H9 (cell line): ENCODE results near the gene CYP2C9. TPM values are rescaled to one million over a fixed set of nuclear protein-coding genes. Genes with fewer than 3 reads are reported as not detected.

Experiments
- DNase-seq: peaks from one replicate; pipeline ENCODE4 v3.0.0-alpha.2; 2017
- H2AFZ ChIP-seq: one replicate; pipeline ENCODE4 v1.6.1; 2013; ENCODE audit warnings: mild to moderate bottlenecking, low read length, control low read depth, moderate library complexity
- H2AK5ac ChIP-seq: 2 replicates; pipeline ENCODE4 v1.6.1; 2013; ENCODE audit warnings: low read length, control low read depth, mixed read lengths; ENCODE audit not compliant: insufficient read length
- H2BK120ac ChIP-seq: one replicate; pipeline ENCODE4 v1.6.1; 2013; ENCODE audit warnings: low read depth, mild to moderate bottlenecking, low read length, control low read depth, inconsistent platforms; ENCODE audit not compliant: poor library complexity, severe bottlenecking
- H2BK12ac ChIP-seq: 2 replicates; pipeline ENCODE4 v1.6.1; 2013; ENCODE audit warnings: low read length, control low read depth, mixed read lengths, low read depth; ENCODE audit not compliant: insufficient read length
- H2BK15ac ChIP-seq: 2 replicates; pipeline ENCODE4 v1.6.1; 2013; ENCODE audit warnings: low read depth, low read length, control low read depth
- H2BK20ac ChIP-seq: one replicate; pipeline ENCODE4 v1.6.1; 2013; ENCODE audit warnings: low read depth, mild to moderate bottlenecking, low read length, control low read depth, inconsistent platforms; ENCODE audit not compliant: poor library complexity, severe bottlenecking
- H2BK5ac ChIP-seq: 2 replicates; pipeline ENCODE4 v1.6.1; 2013; ENCODE audit warnings: low read length, control low read depth, mixed read lengths; ENCODE audit not compliant: insufficient read length
- H3K14ac ChIP-seq: 2 replicates; pipeline ENCODE4 v1.6.1; 2013; ENCODE audit warnings: low read length, control low read depth; ENCODE audit not compliant: insufficient read depth
- H3K18ac ChIP-seq: 2 replicates; pipeline ENCODE4 v1.6.1; 2013; ENCODE audit warnings: low read depth, mild to moderate bottlenecking, mixed read lengths, low read length, control low read depth; ENCODE audit not compliant: insufficient read length
- H3K23ac ChIP-seq: 2 replicates; pipeline ENCODE4 v1.6.1; 2013; ENCODE audit warnings: low read length, control low read depth, mixed read lengths, low read depth; ENCODE audit not compliant: insufficient read length
- H3K23me2 ChIP-seq: 2 replicates; pipeline ENCODE4 v1.6.1; 2013; ENCODE audit warnings: low read depth, mild to moderate bottlenecking, mixed read lengths, low read length, control low read depth; ENCODE audit not compliant: insufficient read length, poor library complexity, severe bottlenecking
- H3K27ac ChIP-seq: 2 replicates; pipeline ENCODE4 v1.5.1; 2013; ENCODE audit warnings: low read length, control low read depth, mixed read lengths, low read depth; ENCODE audit not compliant: insufficient read length
- H3K27me3 ChIP-seq: 2 replicates; pipeline ENCODE4 v1.6.1; 2013; ENCODE audit warnings: low read length, control low read depth, inconsistent platforms; ENCODE audit not compliant: insufficient read depth
- H3K4ac ChIP-seq: 2 replicates; pipeline ENCODE4 v1.6.1; 2013; ENCODE audit warnings: low read depth, mild to moderate bottlenecking, control low read depth, inconsistent platforms, low read length, moderate library complexity
- H3K4me1 ChIP-seq: 2 replicates; pipeline ENCODE4 v1.6.1; 2013; ENCODE audit warnings: low read length, control low read depth, inconsistent platforms; ENCODE audit not compliant: insufficient read depth
- H3K4me2 ChIP-seq: 2 replicates; pipeline ENCODE4 v1.6.1; 2013; ENCODE audit warnings: low read length, control low read depth, mixed read lengths; ENCODE audit not compliant: insufficient read length, insufficient read depth
- H3K56ac ChIP-seq: 2 replicates; pipeline ENCODE4 v1.6.1; 2013; ENCODE audit warnings: low read depth, mild to moderate bottlenecking, mixed read lengths, low read length, control low read depth; ENCODE audit not compliant: insufficient read length
- H3K79me1 ChIP-seq: 2 replicates; pipeline ENCODE4 v1.6.1; 2013; ENCODE audit warnings: low read depth, mild to moderate bottlenecking, moderate library complexity, low read length, control low read depth, inconsistent platforms; ENCODE audit not compliant: insufficient read depth, poor library complexity, severe bottlenecking
- H3K79me2 ChIP-seq: 2 replicates; pipeline ENCODE4 v1.6.1; 2013; ENCODE audit warnings: low read length, control low read depth, inconsistent platforms; ENCODE audit not compliant: insufficient read depth
- H3K9ac ChIP-seq: 2 replicates; pipeline ENCODE4 v1.6.1; 2013; ENCODE audit warnings: low read length, control low read depth, mixed read lengths; ENCODE audit not compliant: insufficient read length; ENCODE audit errors: extremely low read depth
- H3K9me3 ChIP-seq: one replicate; pipeline ENCODE4 v1.6.1; 2013; ENCODE audit warnings: low read depth, low read length, inconsistent platforms; ENCODE audit not compliant: control insufficient read depth
- H3T11ph ChIP-seq: one replicate; pipeline ENCODE4 v1.6.1; 2013; ENCODE audit warnings: mild to moderate bottlenecking, low read length, control low read depth, inconsistent platforms
- H4K20me1 ChIP-seq: one replicate; pipeline ENCODE4 v1.6.1; 2013; ENCODE audit not compliant: control insufficient read depth, insufficient read length, insufficient read depth
- H4K5ac ChIP-seq: 2 replicates; pipeline ENCODE4 v1.6.1; 2013; ENCODE audit warnings: low read depth, mild to moderate bottlenecking, mixed read lengths, low read length, control low read depth; ENCODE audit not compliant: insufficient read length
- H4K8ac ChIP-seq: replicated peaks from 2 replicates; pipeline ENCODE4 v1.6.1; 2013; ENCODE audit warnings: low read length, control low read depth, mixed read lengths, low read depth; ENCODE audit not compliant: insufficient read length
- H4K91ac ChIP-seq: 2 replicates; pipeline ENCODE4 v1.6.1; 2013; ENCODE audit warnings: low read depth, mild to moderate bottlenecking, moderate library complexity, mixed read lengths, low read length, control low read depth; ENCODE audit not compliant: insufficient read length
- H3K27ac Mint-ChIP-seq, 3 experiments: 2 replicates in 2 of 3; 3 replicates in 1 of 3; pipeline ENCODE4 v1.8.0; 2020 to 2021; ENCODE audit warnings: mixed read lengths in 3 of 3, mild to moderate bottlenecking in 1 of 3, moderate library complexity in 1 of 3
- H3K27me3 Mint-ChIP-seq: 2 replicates; pipeline ENCODE4 v1.8.0; 2021; ENCODE audit warnings: low read depth, mild to moderate bottlenecking, moderate library complexity, mixed read lengths
- H3K36me3 Mint-ChIP-seq, 3 experiments: 2 replicates in 2 of 3; 3 replicates in 1 of 3; pipeline ENCODE4 v1.8.0; 2020 to 2021; ENCODE audit warnings: low read depth in 3 of 3, mixed read lengths in 3 of 3; ENCODE audit not compliant: insufficient read depth in 1 of 3
- H3K4me1 Mint-ChIP-seq, 2 experiments: 2 replicates each; pipeline ENCODE4 v1.8.0; 2020; ENCODE audit warnings: mixed read lengths in 2 of 2
- H3K4me3 Mint-ChIP-seq, 2 experiments: 2 replicates in 1 of 2; 3 replicates in 1 of 2; pipeline ENCODE4 v1.8.0; 2020 to 2021; ENCODE audit warnings: mild to moderate bottlenecking in 2 of 2, mixed read lengths in 2 of 2, moderate library complexity in 1 of 2
- H3K9me3 Mint-ChIP-seq, 2 experiments: 2 replicates in 1 of 2; 3 replicates in 1 of 2; pipeline ENCODE4 v1.8.0; 2020; ENCODE audit warnings: mild to moderate bottlenecking in 2 of 2, mixed read lengths in 2 of 2, moderate library complexity in 1 of 2
- CTCF ChIP-seq: fragments of 200-600 bp; sonication (generic); conservative IDR thresholded peaks from 3 replicates; pipeline ENCODE4 v1.8.0; 2021; ENCODE audit warnings: antibody characterized with exemption, mild to moderate bottlenecking
- WGBS: extraction: QIAGEN DNeasy Blood & Tissue Kit; methylation state at CpG from one replicate; pipeline ENCODE4 v1.1.7; 2013; ENCODE audit warnings: missing lambda C conversion rate, low lambda C conversion rate, mixed read lengths; ENCODE audit not compliant: insufficient read length; ENCODE audit errors: extremely low coverage; 5-methylcytosine and 5-hydroxymethylcytosine counted together
- total RNA-seq: library from RNA; stranded (reverse); gene quantifications from 2 replicates; pipeline ENCODE4 v1.2.1, GENCODE V29; 2021

CYP2C9 gene
- total RNA-seq, 1 experiment from 2014 or later, result not detected

- Histone ChIP-seq H3K79me1 (no peaks in the 10 kb centered on the region), H3K9me3 (no peaks in the 10 kb centered on the region), H4K91ac (no peak overlapping the region), H3K18ac (no peak overlapping the region), H2BK5ac (no peak overlapping the region), H3K56ac (no peak overlapping the region), H3K4me2 (no peak overlapping the region), H3K79me2 (no peaks in the 10 kb centered on the region), H3K23ac (no peak overlapping the region), H3T11ph (no peak overlapping the region), H2AK5ac (no peak overlapping the region), H4K5ac (no peak overlapping the region), H2AFZ (no peak overlapping the region), H3K4me1 (no peaks in the 10 kb centered on the region), H3K4ac (no peak overlapping the region), H2BK15ac (no peak overlapping the region), H3K9ac (no peak overlapping the region), H4K20me1 (no peaks in the 10 kb centered on the region), H2BK120ac (no peak overlapping the region), H3K27ac (no peak overlapping the region), H3K14ac (no peak overlapping the region), H2BK12ac (no peak overlapping the region), H4K8ac (no peak overlapping the region), H2BK20ac (no peak overlapping the region), H3K23me2 (no peaks in the 10 kb centered on the region), H3K27me3 (no peaks in the 10 kb centered on the region)
- H3K9me3 Mint-ChIP-seq, result peaks cover 5 to 9% of the 10 kb centered on the region in 2 experiments; a peak in 3 of 5 replicates
- TF ChIP-seq CTCF, result no peak
- H3K36me3 Mint-ChIP-seq, result no peaks in the 10 kb centered on the region
- no peak overlapping the region for H3K4me3 Mint-ChIP-seq
- no CpG with 5 or more reads among the region's 2 CpGs for WGBS
- H3K27ac Mint-ChIP-seq, result no peak overlapping the region
- no peak for DNase-seq
- H3K4me1 Mint-ChIP-seq, result no peaks in the 10 kb centered on the region
- H3K27me3 Mint-ChIP-seq, result peaks cover 2% of the 10 kb centered on the region
These were observed 88.0 kb downstream of the CYP2C9 start for GRCh38 chr10:95026461-95026860.
